ENCODE data around the gene TSPAN9.

TSPAN9 gene

GRCh38 chr12:3242199-3242863, 165.2 kb downstream of the TSPAN9 start:
- no peaks in the 10 kb centered on the region for H3K9me3 Mint-ChIP-seq

GRCh38 chr12:3243376-3244084, 166.4 kb downstream of the TSPAN9 start:
- DNase-seq (no peak), ATAC-seq (peak; percentile 10)
- H3K27ac Mint-ChIP-seq, result no peak overlapping the region
- H3K9me3 Mint-ChIP-seq, result no peaks in the 10 kb centered on the region
- H3K27me3 Mint-ChIP-seq, result no peaks in the 10 kb centered on the region
- peaks cover 5% of the 10 kb centered on the region for H3K4me1 Mint-ChIP-seq
- H3K4me3 Mint-ChIP-seq, result no peak overlapping the region

More at GRCh38 chr12:3242199-3242863, 165.2 kb downstream of the TSPAN9 start:
- ATAC-seq, result no peak
- Mint-ChIP-seq H3K4me3 (no peak overlapping the region), H3K4me1 (no peaks in the 10 kb centered on the region), H3K27ac (no peak overlapping the region), H3K27me3 (peaks cover 10% of the 10 kb centered on the region)
- DNase-seq, result no peak

- ATAC-seq, result peak; percentile 4
- no peak overlapping the region for H3K27ac Mint-ChIP-seq
- peaks cover 5% of the 10 kb centered on the region for H3K27me3 Mint-ChIP-seq
- H3K4me1 Mint-ChIP-seq, result peaks cover 13% of the 10 kb centered on the region
- no peaks in the 10 kb centered on the region for H3K9me3 Mint-ChIP-seq
- no peak for DNase-seq
- no peak overlapping the region for H3K4me3 Mint-ChIP-seq
Observed at GRCh38 chr12:3244219-3244750, 167.1 kb downstream of the TSPAN9 start.

- peaks cover 19% of the 10 kb centered on the region for H3K27me3 Mint-ChIP-seq
- no peak overlapping the region for H3K27ac Mint-ChIP-seq
- no peak for ATAC-seq
- H3K9me3 Mint-ChIP-seq, result no peaks in the 10 kb centered on the region
- peaks cover 16% of the 10 kb centered on the region for H3K4me1 Mint-ChIP-seq
- no peak for DNase-seq
- no peak overlapping the region for H3K4me3 Mint-ChIP-seq
Observed at GRCh38 chr12:3246253-3246652, 169.1 kb downstream of the TSPAN9 start.

GRCh38 chr12:3247077-3247476, 169.9 kb downstream of the TSPAN9 start:
- Mint-ChIP-seq H3K4me1 (peaks cover 16% of the 10 kb centered on the region), H3K27me3 (peaks cover 19% of the 10 kb centered on the region), H3K4me3 (no peak overlapping the region), H3K27ac (peak overlapping the region in 1 of 2 donors; percentile 84), H3K9me3 (no peaks in the 10 kb centered on the region)
- ATAC-seq, result no peak
- DNase-seq, result no peak

GRCh38 chr12:3247629-3248161, 170.5 kb downstream of the TSPAN9 start:
- H3K9me3 Mint-ChIP-seq, result no peaks in the 10 kb centered on the region
- ATAC-seq (no peak), DNase-seq (no peak)
- H3K27ac Mint-ChIP-seq, result peak overlapping the region in 1 of 2 donors; percentile 7
- peaks cover 16% of the 10 kb centered on the region for H3K4me1 Mint-ChIP-seq
- H3K27me3 Mint-ChIP-seq, result peaks cover 19% of the 10 kb centered on the region
- no peak overlapping the region for H3K4me3 Mint-ChIP-seq

GRCh38 chr12:3249081-3249800, 172.1 kb downstream of the TSPAN9 start:
- Mint-ChIP-seq H3K4me3 (no peak overlapping the region), H3K9me3 (no peaks in the 10 kb centered on the region), H3K27me3 (peaks cover 19% of the 10 kb centered on the region), H3K27ac (peak overlapping the region; percentile 4 to 66), H3K4me1 (peaks cover 16% of the 10 kb centered on the region)
- DNase-seq (no peak), ATAC-seq (no peak)

- DNase-seq (no peak), ATAC-seq (no peak)
- H3K27me3 Mint-ChIP-seq, result peaks cover 19% of the 10 kb centered on the region
- no peak overlapping the region for H3K4me3 Mint-ChIP-seq
- H3K27ac Mint-ChIP-seq, result no peak overlapping the region
- no peaks in the 10 kb centered on the region for H3K9me3 Mint-ChIP-seq
- H3K4me1 Mint-ChIP-seq, result peaks cover 16% of the 10 kb centered on the region
Observed at GRCh38 chr12:3250034-3250433, 172.9 kb downstream of the TSPAN9 start.

- peaks cover 16% of the 10 kb centered on the region for H3K4me1 Mint-ChIP-seq
Observed at GRCh38 chr12:3250576-3250975, 173.4 kb downstream of the TSPAN9 start.

GRCh38 chr12:3251067-3251466, 173.9 kb downstream of the TSPAN9 start:
- ATAC-seq (no peak), DNase-seq (no peak)
- Mint-ChIP-seq H3K27ac (peak overlapping the region in 1 of 2 donors; percentile 34), H3K9me3 (no peaks in the 10 kb centered on the region), H3K27me3 (peaks cover 19% of the 10 kb centered on the region), H3K4me3 (no peak overlapping the region), H3K4me1 (peaks cover 16% of the 10 kb centered on the region)

More at GRCh38 chr12:3250576-3250975, 173.4 kb downstream of the TSPAN9 start:
- ATAC-seq, result no peak
- Mint-ChIP-seq H3K9me3 (no peaks in the 10 kb centered on the region), H3K27ac (peak overlapping the region in 1 of 2 donors; percentile 34), H3K4me3 (no peak overlapping the region), H3K27me3 (peaks cover 19% of the 10 kb centered on the region)
- DNase-seq, result no peak

GRCh38 chr12:3251691-3252090, 174.5 kb downstream of the TSPAN9 start:
- Mint-ChIP-seq H3K27me3 (peaks cover 19% of the 10 kb centered on the region), H3K27ac (no peak overlapping the region), H3K9me3 (no peaks in the 10 kb centered on the region), H3K4me1 (peaks cover 16% of the 10 kb centered on the region), H3K4me3 (no peak overlapping the region)
- no peak for ATAC-seq
- DNase-seq, result no peak

- Mint-ChIP-seq H3K27ac (no peak overlapping the region), H3K4me1 (peaks cover 16% of the 10 kb centered on the region), H3K4me3 (no peak overlapping the region), H3K9me3 (no peaks in the 10 kb centered on the region), H3K27me3 (peaks cover 19% of the 10 kb centered on the region)
- DNase-seq, result no peak
- peak; percentile 38 for ATAC-seq
Observed at GRCh38 chr12:3252450-3252891, 175.3 kb downstream of the TSPAN9 start.

- H3K4me1 Mint-ChIP-seq, result peaks cover 8% of the 10 kb centered on the region
- no peak overlapping the region for H3K27ac Mint-ChIP-seq
- no peak overlapping the region for H3K4me3 Mint-ChIP-seq
- DNase-seq, result no peak
- peaks cover 19% of the 10 kb centered on the region for H3K27me3 Mint-ChIP-seq
- no peaks in the 10 kb centered on the region for H3K9me3 Mint-ChIP-seq
- ATAC-seq, result no peak
Observed at GRCh38 chr12:3253682-3254275, 176.6 kb downstream of the TSPAN9 start.

- no peak for DNase-seq
- Mint-ChIP-seq H3K27ac (no peak overlapping the region), H3K4me1 (no peaks in the 10 kb centered on the region), H3K4me3 (no peak overlapping the region), H3K9me3 (no peaks in the 10 kb centered on the region), H3K27me3 (peaks cover 11% of the 10 kb centered on the region)
- ATAC-seq, result no peak
Observed at GRCh38 chr12:3255057-3255456, 177.9 kb downstream of the TSPAN9 start.

- peaks cover 1% of the 10 kb centered on the region for H3K27me3 Mint-ChIP-seq
Observed at GRCh38 chr12:3256103-3256631, 179.0 kb downstream of the TSPAN9 start.

More at GRCh38 chr12:3256103-3256631, 179.0 kb downstream of the TSPAN9 start:
- no peaks in the 10 kb centered on the region for H3K4me1 Mint-ChIP-seq
- no peak overlapping the region for H3K4me3 Mint-ChIP-seq
- no peak for DNase-seq
- no peak for ATAC-seq
- no peak overlapping the region for H3K27ac Mint-ChIP-seq
- H3K9me3 Mint-ChIP-seq, result no peaks in the 10 kb centered on the region
